SK-N-SH treated with all-trans-retinoic acid at 6 μM for 48 hours (cell line): ENCODE measurements around the gene SMCO4.

Experiments used
- ATAC-seq: fragments of 200-7000 bp; cut with Tn5 transposase; 3 replicates; pipeline ENCODE4 v1.9.1; 2020; ENCODE audit warnings: mild to moderate bottlenecking, moderate library complexity
- ARNTL ChIP-seq: fragments of 450-650 bp; formaldehyde crosslinking; IDR thresholded peaks from 2 replicates; pipeline ENCODE4 v1.5.0; 2020; ENCODE audit warnings: low read depth, mild to moderate bottlenecking, moderate library complexity, borderline replicate concordance
- BACH2 ChIP-seq: fragments of 250-450 bp; sonication (Bioruptor Pico); IDR thresholded peaks from 2 replicates; pipeline ENCODE4 v1.9.0; 2021; ENCODE audit warnings: mild to moderate bottlenecking, borderline replicate concordance
- CSDC2 ChIP-seq: fragments of 250-450 bp; sonication (Bioruptor Pico); IDR thresholded peaks from 2 replicates; pipeline ENCODE4 v1.5.0; 2020; ENCODE audit warnings: mild to moderate bottlenecking, moderate library complexity
- ESRRG ChIP-seq: fragments of 250-450 bp; sonication (Bioruptor Pico); IDR thresholded peaks from 2 replicates; pipeline ENCODE4 v1.6.1; 2021; ENCODE audit warnings: mild to moderate bottlenecking
- ISL1 ChIP-seq: fragments of 250-450 bp; sonication (Bioruptor Pico); IDR thresholded peaks from 2 replicates; pipeline ENCODE4 v2.1.2; 2022; ENCODE audit warnings: mild to moderate bottlenecking, moderate library complexity
- OSR1 ChIP-seq: fragments of 250-450 bp; sonication (Bioruptor Pico); IDR thresholded peaks from 2 replicates; pipeline ENCODE4 v1.8.0; 2022; ENCODE audit warnings: moderate library complexity, mild to moderate bottlenecking, inconsistent platforms
- PATZ1 ChIP-seq: fragments of 250-450 bp; sonication (Bioruptor Pico); IDR thresholded peaks from 2 replicates; pipeline ENCODE4 v1.8.0; 2020; ENCODE audit warnings: mild to moderate bottlenecking, moderate library complexity, borderline replicate concordance
- POU6F1 ChIP-seq: fragments of 250-450 bp; sonication (Bioruptor Pico); IDR thresholded peaks from 2 replicates; pipeline ENCODE4 v1.8.0; 2021; ENCODE audit warnings: low read depth, mild to moderate bottlenecking, moderate library complexity, borderline replicate concordance
- RARB ChIP-seq: fragments of 250-450 bp; sonication (Bioruptor Pico); IDR thresholded peaks from 2 replicates; pipeline ENCODE4 v1.8.0; 2021; ENCODE audit warnings: mild to moderate bottlenecking, moderate library complexity
- TCF4 ChIP-seq: fragments of 250-450 bp; sonication (Bioruptor Pico); IDR thresholded peaks from 2 replicates; pipeline ENCODE4 v1.8.0; 2021; ENCODE audit warnings: mild to moderate bottlenecking, moderate library complexity, borderline replicate concordance
- TSHZ2 ChIP-seq: fragments of 250-450 bp; sonication (Bioruptor Pico); IDR thresholded peaks from 2 replicates; pipeline ENCODE4 v1.5.0; 2020; ENCODE audit warnings: mild to moderate bottlenecking, moderate library complexity
- ZC3H10 ChIP-seq: fragments of 250-450 bp; sonication (Bioruptor Pico); IDR thresholded peaks from 2 replicates; pipeline ENCODE4 v1.5.1; 2021; ENCODE audit warnings: mild to moderate bottlenecking, moderate library complexity
- ZFP30 ChIP-seq: fragments of 450-650 bp; formaldehyde crosslinking; IDR thresholded peaks from 2 replicates; pipeline ENCODE4 v1.5.0; 2022; ENCODE audit warnings: mild to moderate bottlenecking, moderate library complexity
- ZNF565 ChIP-seq: fragments of 450-650 bp; formaldehyde crosslinking; conservative IDR thresholded peaks from 2 replicates; pipeline ENCODE4 v1.5.0; 2020; ENCODE audit warnings: low read depth, mild to moderate bottlenecking, moderate library complexity
- ZNF70 ChIP-seq: fragments of 450-650 bp; formaldehyde crosslinking; IDR thresholded peaks from 2 replicates; pipeline ENCODE4 v1.5.0; 2020; ENCODE audit warnings: mild to moderate bottlenecking, moderate library complexity
- ZNF8 ChIP-seq: fragments of 450-650 bp; formaldehyde crosslinking; IDR thresholded peaks from 2 replicates; pipeline ENCODE4 v1.5.0; 2020; ENCODE audit warnings: mild to moderate bottlenecking, moderate library complexity
- TF ChIP-seq, protein P1 (sequence below): fragments of 250-450 bp; sonication (Bioruptor Pico); IDR thresholded peaks from 2 replicates; pipeline ENCODE4 v1.5.1; 2021; ENCODE audit warnings: mild to moderate bottlenecking, moderate library complexity
- TF ChIP-seq, protein P2 (sequence below): fragments of 250-450 bp; sonication (Bioruptor Pico); IDR thresholded peaks from 2 replicates; pipeline ENCODE4 v1.5.1; 2020; ENCODE audit warnings: low read depth, mild to moderate bottlenecking, moderate library complexity

SMCO4 gene

GRCh38 chr11:93498641-93499040, 44.5 kb downstream of the SMCO4 start:
- no peak for TF ChIP-seq TCF4 (CRISPR knock-in tag)
- TF ChIP-seq, protein P1, sequence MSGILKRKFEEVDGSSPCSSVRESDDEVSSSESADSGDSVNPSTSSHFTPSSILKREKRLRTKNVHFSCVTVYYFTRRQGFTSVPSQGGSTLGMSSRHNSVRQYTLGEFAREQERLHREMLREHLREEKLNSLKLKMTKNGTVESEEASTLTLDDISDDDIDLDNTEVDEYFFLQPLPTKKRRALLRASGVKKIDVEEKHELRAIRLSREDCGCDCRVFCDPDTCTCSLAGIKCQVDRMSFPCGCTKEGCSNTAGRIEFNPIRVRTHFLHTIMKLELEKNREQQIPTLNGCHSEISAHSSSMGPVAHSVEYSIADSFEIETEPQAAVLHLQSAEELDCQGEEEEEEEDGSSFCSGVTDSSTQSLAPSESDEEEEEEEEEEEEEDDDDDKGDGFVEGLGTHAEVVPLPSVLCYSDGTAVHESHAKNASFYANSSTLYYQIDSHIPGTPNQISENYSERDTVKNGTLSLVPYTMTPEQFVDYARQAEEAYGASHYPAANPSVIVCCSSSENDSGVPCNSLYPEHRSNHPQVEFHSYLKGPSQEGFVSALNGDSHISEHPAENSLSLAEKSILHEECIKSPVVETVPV = no peak
- no peak for ATAC-seq

DNA sequence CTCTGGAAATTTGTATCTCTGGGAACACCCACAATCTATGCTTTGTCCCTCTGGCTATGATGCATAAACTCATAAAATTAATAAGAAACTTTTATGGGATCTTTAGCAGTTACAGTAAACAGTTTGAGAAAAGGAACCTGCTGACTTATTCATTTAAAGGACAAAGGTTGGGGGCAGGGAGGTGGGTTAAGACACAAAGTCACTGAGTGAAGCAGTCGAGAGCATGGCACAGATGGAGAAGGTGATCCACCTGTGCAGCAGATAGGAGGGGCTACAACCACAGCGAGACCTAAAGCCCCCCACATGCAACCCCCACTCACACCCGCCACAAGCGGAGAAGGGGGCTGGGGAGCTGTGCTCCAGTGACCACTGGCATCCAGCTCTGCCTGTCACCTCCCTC, 45.0 kb downstream of the SMCO4 start:
- no peak for ATAC-seq
- TF ChIP-seq CSDC2 = no peak
- TF ChIP-seq ESRRG = no peak
- TF ChIP-seq ZFP30 (CRISPR knock-in tag) = no peak
- no peak for TF ChIP-seq PATZ1
- TF ChIP-seq POU6F1 (CRISPR knock-in tag) = no peak
- no peak for TF ChIP-seq RARB (CRISPR knock-in tag)
- TF ChIP-seq, all 23 proteins: peak for 0

DNA sequence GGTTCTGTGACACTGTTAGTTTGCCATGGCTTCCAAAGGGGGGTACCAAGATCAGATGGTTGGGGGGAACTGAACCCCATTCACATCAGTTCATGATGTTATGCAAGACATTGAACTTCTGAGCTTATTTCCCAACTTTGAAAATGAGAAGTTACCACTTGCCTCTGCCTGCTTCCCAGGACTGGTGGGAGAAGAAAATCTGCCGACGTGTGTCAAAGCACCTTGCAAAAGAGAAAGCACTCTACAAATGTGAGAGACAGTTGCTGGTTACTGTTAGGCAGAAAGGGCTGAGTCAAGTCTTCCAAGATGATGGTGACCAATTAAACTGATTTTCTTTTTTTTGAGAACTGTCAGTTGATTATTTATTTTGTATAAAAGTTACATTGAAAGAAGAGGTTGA, 45.6 kb downstream of the SMCO4 start:
- TF ChIP-seq ZNF70 (no peak), CSDC2 (no peak), ZFP30 (CRISPR knock-in tag) (no peak), TSHZ2 (no peak)
- TF ChIP-seq, protein P2, sequence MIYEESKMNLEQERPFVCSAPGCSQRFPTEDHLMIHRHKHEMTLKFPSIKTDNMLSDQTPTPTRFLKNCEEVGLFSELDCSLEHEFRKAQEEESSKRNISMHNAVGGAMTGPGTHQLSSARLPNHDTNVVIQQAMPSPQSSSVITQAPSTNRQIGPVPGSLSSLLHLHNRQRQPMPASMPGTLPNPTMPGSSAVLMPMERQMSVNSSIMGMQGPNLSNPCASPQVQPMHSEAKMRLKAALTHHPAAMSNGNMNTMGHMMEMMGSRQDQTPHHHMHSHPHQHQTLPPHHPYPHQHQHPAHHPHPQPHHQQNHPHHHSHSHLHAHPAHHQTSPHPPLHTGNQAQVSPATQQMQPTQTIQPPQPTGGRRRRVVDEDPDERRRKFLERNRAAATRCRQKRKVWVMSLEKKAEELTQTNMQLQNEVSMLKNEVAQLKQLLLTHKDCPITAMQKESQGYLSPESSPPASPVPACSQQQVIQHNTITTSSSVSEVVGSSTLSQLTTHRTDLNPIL (CRISPR knock-in tag) = no peak
- no peak for ATAC-seq

- no peak for ATAC-seq
- TF ChIP-seq ZC3H10 (CRISPR knock-in tag) (no peak), ARNTL (CRISPR knock-in tag) (no peak), ISL1 (CRISPR knock-in tag) (no peak), ZNF70 (no peak), BACH2 (no peak), ESRRG (no peak), OSR1 (CRISPR knock-in tag) (no peak), TCF4 (CRISPR knock-in tag) (no peak), ZNF565 (CRISPR knock-in tag) (no peak), POU6F1 (CRISPR knock-in tag) (no peak), CSDC2 (no peak), ZNF8 (CRISPR knock-in tag) (no peak), TSHZ2 (no peak)
- TF ChIP-seq, all 23 proteins: peak for 0
These were observed 48.8 kb downstream of the SMCO4 start for GRCh38 chr11:93494357-93494756.
